Measurements from ENCODE around the gene RREB1.

The RREB1 gene

DNA sequence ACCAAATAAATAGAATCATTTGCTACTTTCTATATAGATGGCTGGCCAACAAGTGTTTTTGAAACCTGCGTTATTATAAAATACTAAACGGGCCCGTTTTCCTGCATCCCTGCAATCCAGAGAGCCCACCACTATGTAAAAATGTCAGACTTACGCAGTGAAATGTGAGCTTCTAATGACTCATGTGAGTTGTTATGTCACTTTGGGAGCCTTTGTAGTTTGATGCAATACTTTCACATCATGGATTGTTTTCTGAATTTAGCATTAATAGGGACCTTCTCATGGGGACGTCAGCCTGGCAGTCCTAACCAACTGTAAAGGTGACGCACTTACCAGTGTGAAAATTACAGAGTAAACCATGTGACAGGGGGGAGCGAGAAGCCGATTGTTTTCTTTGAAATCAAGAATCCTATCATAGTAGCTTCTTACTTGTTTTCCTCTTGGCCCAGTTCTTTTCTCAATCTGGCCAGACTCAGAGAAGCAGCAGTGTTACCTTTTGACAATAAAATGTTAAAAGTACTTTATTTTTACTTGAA is 130.0 kb downstream of the RREB1 start:
- Mint-ChIP-seq H3K27ac (no peak overlapping the region), H3K4me1 (ENCODE audit: low read depth) (peaks cover 4% of the 10 kb centered on the region), H3K27me3 (ENCODE audit: low read depth) (no peaks in the 10 kb centered on the region), H3K4me3 (no peak overlapping the region), H3K36me3 (ENCODE audit: low read depth) (peaks cover 34% of the 10 kb centered on the region), H3K9me3 (no peaks in the 10 kb centered on the region)
- DNase-seq (ENCODE audit: low spot score), result no peak

- Mint-ChIP-seq H3K9me3 (no peaks in the 10 kb centered on the region), H3K4me3 (no peak overlapping the region), H3K4me1 (ENCODE audit: low read depth) (peaks cover 10% of the 10 kb centered on the region), H3K36me3 (ENCODE audit: low read depth) (peaks cover 34% of the 10 kb centered on the region), H3K27me3 (ENCODE audit: low read depth) (no peaks in the 10 kb centered on the region), H3K27ac (no peak overlapping the region)
- no peak for DNase-seq (ENCODE audit: low spot score)
Observed at GRCh38 chr6:7238526-7238899, 130.8 kb downstream of the RREB1 start.

- DNase-seq (ENCODE audit: low spot score), result peak; percentile 59
- Mint-ChIP-seq H3K36me3 (ENCODE audit: low read depth) (peaks cover 29% of the 10 kb centered on the region), H3K4me3 (no peak overlapping the region), H3K27me3 (ENCODE audit: low read depth) (no peaks in the 10 kb centered on the region), H3K9me3 (no peaks in the 10 kb centered on the region), H3K4me1 (ENCODE audit: low read depth) (peaks cover 7% of the 10 kb centered on the region), H3K27ac (no peak overlapping the region)
Observed at GRCh38 chr6:7238900-7239589, 131.3 kb downstream of the RREB1 start.

- peaks cover 7% of the 10 kb centered on the region for H3K4me1 Mint-ChIP-seq (ENCODE audit: low read depth)
- no peak overlapping the region for H3K4me3 Mint-ChIP-seq
Observed at GRCh38 chr6:7239590-7239948, 131.8 kb downstream of the RREB1 start.

DNA sequence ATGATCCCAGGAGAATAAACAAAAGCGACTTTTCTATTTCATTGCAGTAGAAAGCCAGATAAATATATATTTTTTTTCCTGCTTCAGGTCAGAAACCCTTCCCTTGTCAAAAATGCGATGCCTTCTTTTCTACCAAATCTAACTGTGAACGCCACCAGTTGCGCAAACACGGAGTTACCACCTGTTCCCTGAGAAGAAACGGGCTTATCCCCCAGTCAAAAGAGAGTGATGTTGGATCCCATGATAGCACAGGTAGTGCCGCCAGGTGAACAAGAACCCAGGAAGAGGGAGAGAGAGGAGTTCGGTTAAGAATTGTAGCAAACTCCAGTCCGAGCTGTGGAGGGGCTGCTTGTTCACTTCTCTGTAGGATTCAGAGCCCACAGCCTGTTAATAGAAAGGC is 132.6 kb downstream of the RREB1 start:
- no peak overlapping the region for H3K27ac Mint-ChIP-seq
- peaks cover 28% of the 10 kb centered on the region for H3K36me3 Mint-ChIP-seq (ENCODE audit: low read depth)
- H3K4me1 Mint-ChIP-seq (ENCODE audit: low read depth), result peaks cover 7% of the 10 kb centered on the region
- no peak for DNase-seq (ENCODE audit: low spot score)
- no peaks in the 10 kb centered on the region for H3K9me3 Mint-ChIP-seq
- no peak overlapping the region for H3K4me3 Mint-ChIP-seq
- H3K27me3 Mint-ChIP-seq (ENCODE audit: low read depth), result no peaks in the 10 kb centered on the region

More at GRCh38 chr6:7239590-7239948, 131.8 kb downstream of the RREB1 start:
- Mint-ChIP-seq H3K36me3 (ENCODE audit: low read depth) (peaks cover 29% of the 10 kb centered on the region), H3K27ac (no peak overlapping the region), H3K9me3 (no peaks in the 10 kb centered on the region), H3K27me3 (ENCODE audit: low read depth) (no peaks in the 10 kb centered on the region)
- DNase-seq (ENCODE audit: low spot score), result no peak

GRCh38 chr6:7241160-7241559 is 133.4 kb downstream of the RREB1 start:
- Mint-ChIP-seq H3K4me3 (no peak overlapping the region), H3K27me3 (ENCODE audit: low read depth) (no peaks in the 10 kb centered on the region), H3K9me3 (no peaks in the 10 kb centered on the region), H3K36me3 (ENCODE audit: low read depth) (peaks cover 26% of the 10 kb centered on the region), H3K27ac (no peak overlapping the region), H3K4me1 (ENCODE audit: low read depth) (peaks cover 7% of the 10 kb centered on the region)
- no peak for DNase-seq (ENCODE audit: low spot score)

DNA sequence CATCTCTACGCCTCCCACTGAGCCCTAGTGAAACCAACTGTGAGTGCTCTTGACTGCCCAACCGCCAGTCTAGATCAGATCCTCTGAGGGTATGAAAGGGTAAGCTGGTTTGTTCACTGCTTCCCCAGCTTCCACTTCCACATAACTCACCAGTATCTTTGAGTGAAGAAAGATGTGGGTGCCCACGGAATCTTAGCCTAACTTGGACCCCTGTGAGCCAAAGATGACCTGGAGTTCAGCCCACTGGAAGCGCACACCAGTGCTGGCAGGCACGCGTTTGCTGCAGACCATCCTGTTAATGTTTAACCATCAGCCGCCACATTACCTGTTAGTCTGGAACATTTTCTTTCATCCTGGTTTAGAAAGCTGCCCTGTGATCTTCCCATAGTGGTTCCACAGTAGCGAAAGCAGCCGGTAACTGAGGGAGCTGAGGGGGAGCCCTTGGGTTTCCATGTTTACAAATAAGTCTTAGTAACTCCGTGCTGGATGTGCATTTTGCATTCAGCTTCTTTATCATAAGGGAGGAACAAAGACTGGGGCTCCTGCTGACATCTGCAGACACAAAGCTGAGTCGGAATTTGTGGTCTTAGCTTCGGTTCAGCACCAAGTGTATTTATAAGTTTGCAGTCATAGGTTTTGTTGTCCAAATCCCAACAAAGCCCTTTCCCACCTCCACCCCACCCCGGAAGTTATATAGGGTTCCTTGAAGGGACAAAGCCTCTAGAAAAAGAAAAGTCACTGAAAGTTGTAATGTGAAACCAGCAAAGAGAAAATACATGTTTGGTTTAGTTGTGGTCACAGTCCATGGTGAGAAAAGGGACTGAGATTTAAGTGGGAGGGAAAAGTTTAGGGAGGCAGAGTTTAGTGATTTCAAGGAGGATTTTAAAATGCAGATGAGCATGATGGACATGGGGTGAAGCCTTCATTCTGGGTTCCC is 134.2 kb downstream of the RREB1 start:
- H3K9me3 Mint-ChIP-seq, result no peaks in the 10 kb centered on the region
- peaks cover 26% of the 10 kb centered on the region for H3K36me3 Mint-ChIP-seq (ENCODE audit: low read depth)
- no peak for DNase-seq (ENCODE audit: low spot score)
- H3K4me1 Mint-ChIP-seq (ENCODE audit: low read depth), result peaks cover 7% of the 10 kb centered on the region
- H3K27me3 Mint-ChIP-seq (ENCODE audit: low read depth), result no peaks in the 10 kb centered on the region
- no peak overlapping the region for H3K27ac Mint-ChIP-seq
- H3K4me3 Mint-ChIP-seq, result no peak overlapping the region

GRCh38 chr6:7242835-7243178 is 135.0 kb downstream of the RREB1 start:
- no peak for DNase-seq (ENCODE audit: low spot score)
- Mint-ChIP-seq H3K36me3 (ENCODE audit: low read depth) (peaks cover 26% of the 10 kb centered on the region), H3K4me3 (no peak overlapping the region), H3K27ac (no peak overlapping the region), H3K9me3 (no peaks in the 10 kb centered on the region), H3K4me1 (ENCODE audit: low read depth) (peaks cover 7% of the 10 kb centered on the region), H3K27me3 (ENCODE audit: low read depth) (no peaks in the 10 kb centered on the region)

GRCh38 chr6:7243179-7243981 is 135.6 kb downstream of the RREB1 start:
- H3K36me3 Mint-ChIP-seq (ENCODE audit: low read depth), result peaks cover 25% of the 10 kb centered on the region
- H3K27ac Mint-ChIP-seq, result no peak overlapping the region
- H3K4me1 Mint-ChIP-seq (ENCODE audit: low read depth), result peaks cover 7% of the 10 kb centered on the region
- no peaks in the 10 kb centered on the region for H3K9me3 Mint-ChIP-seq
- no peaks in the 10 kb centered on the region for H3K27me3 Mint-ChIP-seq (ENCODE audit: low read depth)
- H3K4me3 Mint-ChIP-seq, result no peak overlapping the region
- peak; percentile 31 for DNase-seq (ENCODE audit: low spot score)

GRCh38 chr6:7245668-7246393 is 138.1 kb downstream of the RREB1 start:
- Mint-ChIP-seq H3K4me1 (ENCODE audit: low read depth) (peaks cover 7% of the 10 kb centered on the region), H3K27ac (no peak overlapping the region), H3K36me3 (ENCODE audit: low read depth) (peaks cover 17% of the 10 kb centered on the region), H3K4me3 (no peak overlapping the region), H3K27me3 (ENCODE audit: low read depth) (no peaks in the 10 kb centered on the region), H3K9me3 (no peaks in the 10 kb centered on the region)
- no peak for DNase-seq (ENCODE audit: low spot score)

- Mint-ChIP-seq H3K9me3 (no peaks in the 10 kb centered on the region), H3K4me1 (ENCODE audit: low read depth) (peaks cover 7% of the 10 kb centered on the region), H3K27ac (no peak overlapping the region), H3K27me3 (ENCODE audit: low read depth) (no peaks in the 10 kb centered on the region), H3K36me3 (ENCODE audit: low read depth) (peaks cover 11% of the 10 kb centered on the region), H3K4me3 (no peak overlapping the region)
- no peak for DNase-seq (ENCODE audit: low spot score)
Observed at GRCh38 chr6:7246401-7247178, 138.8 kb downstream of the RREB1 start.

DNA sequence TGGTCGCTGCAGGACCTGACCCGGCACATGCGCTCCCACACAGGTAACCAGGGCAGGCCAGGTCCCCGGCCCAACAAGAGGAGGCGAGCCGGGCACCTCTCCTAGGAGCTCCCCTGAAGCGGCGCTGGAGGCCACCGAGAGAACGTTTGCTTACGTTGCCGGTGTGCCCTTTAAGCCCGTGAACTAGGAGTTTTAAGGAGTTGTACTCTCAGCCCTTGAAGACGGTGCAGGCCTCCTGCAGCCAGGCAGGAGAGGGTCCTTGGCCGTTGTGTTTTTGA is 139.4 kb downstream of the RREB1 start:
- Mint-ChIP-seq H3K9me3 (no peaks in the 10 kb centered on the region), H3K4me3 (no peak overlapping the region), H3K27ac (no peak overlapping the region), H3K27me3 (ENCODE audit: low read depth) (no peaks in the 10 kb centered on the region), H3K4me1 (ENCODE audit: low read depth) (peaks cover 7% of the 10 kb centered on the region), H3K36me3 (ENCODE audit: low read depth) (peaks cover 11% of the 10 kb centered on the region)
- DNase-seq (ENCODE audit: low spot score), result no peak

DNA sequence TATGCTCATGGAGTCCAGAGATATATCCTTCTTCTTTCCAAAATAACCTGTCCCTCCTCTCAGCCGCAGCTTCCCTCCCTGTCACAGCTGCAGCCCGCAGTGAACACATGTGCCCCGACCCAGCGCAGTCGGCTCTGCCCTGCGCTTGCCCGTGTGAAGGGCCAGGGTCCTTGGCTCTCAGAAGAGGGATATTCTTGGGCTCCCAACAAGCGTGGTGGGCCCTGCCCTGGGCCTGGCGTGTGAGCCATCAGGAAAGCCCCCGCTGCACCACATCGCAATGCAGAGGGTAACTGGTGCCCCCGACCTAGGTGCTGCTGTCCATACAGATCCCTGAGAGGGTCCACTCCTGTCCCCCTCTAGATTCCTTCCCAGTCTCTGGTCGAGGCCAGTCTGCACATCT is 140.1 kb downstream of the RREB1 start:
- Mint-ChIP-seq H3K36me3 (ENCODE audit: low read depth) (peaks cover 11% of the 10 kb centered on the region), H3K27ac (no peak overlapping the region), H3K4me3 (no peak overlapping the region), H3K27me3 (ENCODE audit: low read depth) (no peaks in the 10 kb centered on the region), H3K9me3 (no peaks in the 10 kb centered on the region), H3K4me1 (ENCODE audit: low read depth) (peaks cover 7% of the 10 kb centered on the region)
- no peak for DNase-seq (ENCODE audit: low spot score)
